ENCODE results near the gene WDR83.
A peak's percentile ranks its signal among the peaks of the same experiment; 100 is the strongest.

The WDR83 gene

DNA sequence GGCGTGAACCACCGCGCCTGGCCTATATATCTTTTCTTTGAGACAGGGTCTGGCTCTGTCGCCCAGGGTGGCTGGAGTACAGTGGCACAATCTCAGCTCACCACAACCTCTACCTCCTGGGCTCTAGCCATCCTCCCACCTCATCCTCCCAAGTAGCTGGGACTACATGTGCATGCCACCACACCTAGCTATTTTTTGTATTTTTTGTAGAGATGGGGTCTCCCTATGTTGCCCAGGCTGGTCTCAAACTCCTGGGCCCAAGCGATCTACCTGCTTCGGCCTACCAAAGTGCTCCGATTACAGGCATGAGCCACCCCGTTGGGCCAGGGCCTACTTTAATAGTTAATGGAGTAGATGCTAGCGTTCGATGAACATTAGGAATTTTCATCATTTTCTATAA lies 53.7 kb downstream of the WDR83 start:
- DNase-seq, result no peak

DNA sequence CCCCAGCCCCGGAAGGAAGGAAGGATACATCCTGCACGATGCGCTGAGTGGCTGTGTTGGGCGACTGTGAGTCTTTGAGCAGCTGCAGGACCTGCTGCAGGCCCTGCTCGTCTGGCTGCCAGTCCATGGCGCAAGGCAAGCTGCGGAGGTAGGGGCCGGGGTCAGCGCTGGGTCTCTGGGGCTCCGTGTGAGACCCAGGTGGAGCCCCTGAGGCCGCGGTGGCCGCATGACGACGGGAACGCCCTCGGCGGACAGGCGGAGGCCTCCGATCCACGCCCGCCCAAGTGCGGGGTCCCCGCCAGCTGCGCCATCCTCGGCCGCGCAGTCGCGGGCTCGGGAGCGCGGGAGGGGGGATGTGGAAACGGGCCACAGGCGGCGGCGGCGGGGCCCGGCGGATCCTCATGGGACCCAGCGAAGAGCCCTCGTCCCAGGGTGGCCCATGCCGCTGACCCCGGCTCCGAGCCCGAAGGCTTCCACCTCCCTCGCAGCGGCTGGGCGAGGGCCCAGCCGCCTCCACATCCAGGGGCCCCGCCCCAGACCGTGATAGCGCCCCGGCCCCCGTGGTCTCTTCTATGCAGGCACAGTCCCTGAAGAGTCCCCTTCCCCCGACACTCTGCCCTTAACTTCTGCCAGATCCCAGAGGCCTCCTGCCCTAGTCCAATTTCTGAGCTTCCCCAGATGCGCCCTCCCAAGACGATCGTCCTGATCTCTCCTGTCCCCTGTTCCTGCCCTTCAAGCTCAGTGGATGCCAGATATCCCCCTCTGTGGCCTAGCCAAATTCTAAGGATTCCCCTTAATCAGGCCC lies 54.4 kb downstream of the WDR83 start:
- no peak for DNase-seq

- DNase-seq, result no peak
Observed at GRCh38 chr19:12721656-12722565, 55.3 kb downstream of the WDR83 start.

DNA sequence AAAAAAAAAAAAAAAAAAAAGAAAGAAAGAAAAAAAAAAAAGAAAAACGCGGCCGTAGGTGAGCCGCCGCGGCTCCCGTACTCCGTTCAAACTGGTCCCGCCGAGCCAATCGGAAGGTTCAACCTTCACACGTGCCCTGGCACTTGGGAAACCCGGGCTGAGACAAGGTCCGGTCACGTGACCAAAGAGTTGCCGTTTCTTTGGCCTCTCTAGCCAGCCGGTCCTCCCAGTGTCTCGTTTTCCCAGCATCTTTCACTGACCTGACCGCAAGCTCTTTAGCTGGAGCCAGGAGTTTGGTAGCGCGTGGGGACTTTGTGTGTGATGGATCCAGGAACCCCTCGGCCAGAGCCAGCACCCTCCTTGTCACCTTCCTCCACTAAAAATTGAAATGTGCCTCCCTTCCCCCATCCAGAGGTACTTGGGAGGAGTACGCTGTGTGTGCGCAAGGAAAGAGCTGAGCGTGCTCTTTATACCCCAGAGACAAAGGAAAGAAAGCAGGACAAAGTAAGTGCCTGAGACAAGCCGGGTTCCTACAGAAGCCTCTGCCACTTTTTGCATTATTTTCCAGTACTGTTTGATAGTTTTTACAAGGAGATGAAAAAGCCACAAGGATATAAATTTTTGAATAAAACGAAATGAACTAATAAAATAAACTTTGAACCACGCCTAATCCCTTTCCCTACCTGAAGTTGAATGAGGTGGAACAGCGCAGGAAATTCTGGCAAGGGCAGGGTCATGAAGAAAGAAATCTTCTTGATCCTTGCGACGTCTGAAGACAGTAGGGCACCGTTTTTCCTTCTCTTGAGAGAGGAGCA lies 56.2 kb downstream of the WDR83 start:
- peak; percentile 85 for DNase-seq

DNA sequence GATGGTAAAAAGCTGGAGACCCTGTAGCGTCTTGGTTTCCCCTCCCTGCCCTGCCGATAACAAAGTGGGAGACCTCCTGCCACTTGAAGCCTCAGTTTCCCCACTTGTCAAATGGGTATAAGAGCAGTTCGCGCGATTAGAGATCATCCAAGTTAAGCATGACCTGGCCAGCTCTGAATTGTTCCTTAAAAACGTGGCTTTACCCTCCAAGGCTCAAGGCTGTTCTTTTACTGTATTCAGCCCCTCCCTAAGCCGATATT lies 56.7 kb downstream of the WDR83 start:
- no peak for DNase-seq

DNA sequence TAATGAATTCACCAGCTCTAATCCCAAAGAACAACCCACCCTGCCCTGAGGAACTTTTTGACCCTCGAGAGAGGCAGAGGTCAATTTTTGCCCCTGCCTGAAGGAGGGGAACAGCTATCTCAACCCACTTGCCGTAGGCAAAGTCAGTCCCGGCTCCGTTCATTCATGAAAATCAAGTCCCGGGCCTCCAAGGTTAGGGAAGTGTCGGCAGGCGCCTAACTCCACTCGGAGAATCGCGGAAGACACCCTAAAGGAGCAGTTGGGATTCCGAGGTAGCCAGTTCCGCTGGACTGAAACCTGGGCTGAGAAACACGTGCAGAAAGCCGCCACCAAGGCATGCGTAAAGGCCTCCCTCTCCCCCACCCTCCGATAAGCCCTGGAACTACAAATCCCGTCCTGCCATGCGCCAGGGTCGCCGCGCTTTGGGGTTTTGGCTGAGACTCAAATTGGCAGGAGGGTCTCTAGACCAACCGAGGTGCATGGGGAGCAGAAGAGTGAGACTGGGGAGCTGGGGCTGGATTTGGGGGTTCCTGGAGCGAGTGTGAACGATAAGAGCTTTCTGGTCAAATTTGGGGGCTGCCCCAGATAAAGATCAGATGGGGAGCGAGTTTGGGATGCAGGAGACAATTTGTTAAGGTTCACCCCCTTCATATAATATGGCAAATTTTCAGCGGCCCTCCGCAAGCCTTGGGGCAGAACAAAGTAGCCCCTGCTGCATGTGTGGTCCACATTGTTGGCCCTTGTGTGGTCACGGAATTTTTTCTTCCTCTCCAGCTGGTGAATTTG lies 57.2 kb downstream of the WDR83 start, which contains the start of gene TNPO2:
Gene TNPO2, minus strand, starts transcription at position 292 of the 786 bp plus-strand sequence. CDS start 2,955 bp downstream, outside the sequence.
- DNase-seq, result peak; percentile 11
